ENCODE measurements around the gene NXPE3.

DNA sequence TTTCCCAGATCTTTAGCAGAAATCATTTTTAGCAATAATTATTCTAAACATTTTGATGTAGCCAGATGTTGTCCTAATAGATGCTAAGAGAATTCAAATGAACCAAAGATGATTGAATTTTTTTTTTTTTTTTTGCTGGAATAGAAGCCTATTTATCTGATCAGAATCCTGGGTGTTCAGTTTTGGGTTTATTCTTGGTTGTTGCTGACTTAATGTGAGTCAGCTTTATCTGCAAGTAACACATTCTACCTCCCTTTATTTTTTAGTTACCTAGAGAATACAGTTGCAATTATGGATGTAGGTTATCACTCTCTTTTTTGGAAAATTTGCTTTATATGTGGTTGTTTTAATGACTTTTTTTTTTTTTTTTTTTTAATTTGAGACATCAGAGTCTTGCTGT is 48.2 kb upstream of the NXPE3 start:
- TF ChIP-seq RUNX3 (IDR thresholded peaks at IDR 0.05; ENCODE audit: low read length): no peak
- TF ChIP-seq, protein P1, sequence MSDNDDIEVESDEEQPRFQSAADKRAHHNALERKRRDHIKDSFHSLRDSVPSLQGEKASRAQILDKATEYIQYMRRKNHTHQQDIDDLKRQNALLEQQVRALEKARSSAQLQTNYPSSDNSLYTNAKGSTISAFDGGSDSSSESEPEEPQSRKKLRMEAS (IDR thresholded peaks at IDR 0.05; ENCODE audit: low read depth, low read length): no peak
- TF ChIP-seq CHD1 (IDR thresholded peaks at IDR 0.05; ENCODE audit: low read depth, low read length): no peak
- TF ChIP-seq EZH2 (IDR thresholded peaks at IDR 0.05; ENCODE audit: borderline replicate concordance, control insufficient read depth, low read depth, low read length): no peak
- no peak for TF ChIP-seq CEBPB (IDR thresholded peaks at IDR 0.05; ENCODE audit: borderline replicate concordance in 1 of 2, low read depth in 2 of 2, low read length in 2 of 2)
- no peak for TF ChIP-seq POLR2A (IDR thresholded peaks at IDR 0.05; ENCODE audit: low read depth, low read length)
- no peak for TF ChIP-seq CREB1 (IDR thresholded peaks at IDR 0.05; ENCODE audit: low read depth)
- TF ChIP-seq, protein P2, sequence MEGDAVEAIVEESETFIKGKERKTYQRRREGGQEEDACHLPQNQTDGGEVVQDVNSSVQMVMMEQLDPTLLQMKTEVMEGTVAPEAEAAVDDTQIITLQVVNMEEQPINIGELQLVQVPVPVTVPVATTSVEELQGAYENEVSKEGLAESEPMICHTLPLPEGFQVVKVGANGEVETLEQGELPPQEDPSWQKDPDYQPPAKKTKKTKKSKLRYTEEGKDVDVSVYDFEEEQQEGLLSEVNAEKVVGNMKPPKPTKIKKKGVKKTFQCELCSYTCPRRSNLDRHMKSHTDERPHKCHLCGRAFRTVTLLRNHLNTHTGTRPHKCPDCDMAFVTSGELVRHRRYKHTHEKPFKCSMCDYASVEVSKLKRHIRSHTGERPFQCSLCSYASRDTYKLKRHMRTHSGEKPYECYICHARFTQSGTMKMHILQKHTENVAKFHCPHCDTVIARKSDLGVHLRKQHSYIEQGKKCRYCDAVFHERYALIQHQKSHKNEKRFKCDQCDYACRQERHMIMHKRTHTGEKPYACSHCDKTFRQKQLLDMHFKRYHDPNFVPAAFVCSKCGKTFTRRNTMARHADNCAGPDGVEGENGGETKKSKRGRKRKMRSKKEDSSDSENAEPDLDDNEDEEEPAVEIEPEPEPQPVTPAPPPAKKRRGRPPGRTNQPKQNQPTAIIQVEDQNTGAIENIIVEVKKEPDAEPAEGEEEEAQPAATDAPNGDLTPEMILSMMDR (IDR thresholded peaks at IDR 0.05 in 2 of 3, conservative IDR thresholded peaks at IDR 0.05 in 1 of 3; ENCODE audit: control insufficient read depth in 2 of 3, extremely low read depth in 1 of 3, insufficient read depth in 1 of 3, low read depth in 3 of 3, low read length in 3 of 3): no peak
- TF ChIP-seq, protein P3, sequence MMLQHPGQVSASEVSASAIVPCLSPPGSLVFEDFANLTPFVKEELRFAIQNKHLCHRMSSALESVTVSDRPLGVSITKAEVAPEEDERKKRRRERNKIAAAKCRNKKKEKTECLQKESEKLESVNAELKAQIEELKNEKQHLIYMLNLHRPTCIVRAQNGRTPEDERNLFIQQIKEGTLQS (IDR thresholded peaks at IDR 0.05; ENCODE audit: borderline replicate concordance, extremely low read depth, low read depth, low read length): no peak
- no peak for TF ChIP-seq HDAC2 (IDR thresholded peaks at IDR 0.05)
- no peak for TF ChIP-seq PAX5 (IDR thresholded peaks at IDR 0.05; ENCODE audit: borderline replicate concordance, low read depth, low read length)
- TF ChIP-seq FOXM1 (IDR thresholded peaks at IDR 0.05; ENCODE audit: low read depth, low read length): no peak
- no peak for TF ChIP-seq CBFB (IDR thresholded peaks at IDR 0.05; ENCODE audit: low read depth)
